Stomach (tissue), 9 donors: ENCODE results near the gene NOL12. TPM values are rescaled to one million over a fixed set of nuclear protein-coding genes. Genes with fewer than 3 reads are reported as not detected.

Experiments
- DNase-seq, 2 donors: peaks; one replicate each; pipeline versions ENCODE4 v3.0.0 to v3.0.0-alpha.2; 2013 to 2019
- H3K27ac ChIP-seq, 5 donors: fragments of 200-600 bp in 4 of 5; sonication (generic) in 4 of 5; one replicate each; pipeline ENCODE4 v1.5.1; 2013 to 2019; ENCODE audit warnings: mild to moderate bottlenecking in 1 of 5, moderate library complexity in 1 of 5
- H3K27me3 ChIP-seq, 3 donors: fragments of 200-600 bp; sonication (generic); one replicate each; pipeline ENCODE4 v1.5.1; 2017 to 2019; ENCODE audit warnings: mixed run types in 1 of 3
- H3K36me3 ChIP-seq, 4 donors: fragments of 200-600 bp; sonication (generic); 1 replicate in 3 of 4; 2 replicates in 1 of 4; pipeline ENCODE4 v1.5.1; 2016 to 2019
- H3K4me1 ChIP-seq, 4 donors: fragments of 200-600 bp; sonication (generic); one replicate each; pipeline ENCODE4 v1.5.1; 2016 to 2019
- H3K4me3 ChIP-seq, 4 donors: fragments of 200-600 bp; sonication (generic) in 3 of 4; one replicate each; pipeline ENCODE4 v1.5.1; 2016 to 2019; ENCODE audit warnings: mild to moderate bottlenecking in 1 of 4
- H3K9me3 ChIP-seq, 4 donors: fragments of 200-600 bp; sonication (generic); one replicate each; pipeline ENCODE4 v1.5.1; 2016 to 2019
- CTCF ChIP-seq, 7 experiments: fragments of 450-650 bp in 4 of 7; fragments of 200-600 bp in 3 of 7; sonication (generic) in 3 of 7; IDR thresholded peaks; one replicate each; pipeline ENCODE4 v1.5.1; 2016 to 2019; ENCODE audit warnings: antibody characterized with exemption in 7 of 7, control low read depth in 2 of 7, mild to moderate bottlenecking in 1 of 7
- EP300 ChIP-seq: sonication (generic); formaldehyde crosslinking; IDR thresholded peaks from one replicate; pipeline ENCODE4 v1.6.1; 2017; ENCODE audit warnings: antibody characterized with exemption
- POLR2A ChIP-seq, 4 donors: fragments of 450-650 bp; IDR thresholded peaks; one replicate each; pipeline ENCODE4 v1.6.1; 2016; ENCODE audit warnings: antibody characterized with exemption in 4 of 4, control low read depth in 2 of 4, mild to moderate bottlenecking in 1 of 4, moderate library complexity in 1 of 4
- POLR2AphosphoS5 ChIP-seq, 3 donors: sonication (generic); formaldehyde crosslinking; IDR thresholded peaks; one replicate each; pipeline ENCODE4 v1.6.1; 2016; ENCODE audit warnings: antibody characterized with exemption in 3 of 3
- WGBS, 5 donors: extraction: QIAGEN DNeasy Blood & Tissue Kit in 3 of 5; methylation state at CpG; one replicate each; pipeline versions ENCODE4 v1.1.5 to v1.1.7; 2013 to 2018; 5-methylcytosine and 5-hydroxymethylcytosine counted together
- intact Hi-C: fragments of 100-400 bp; cut with DNase I; formaldehyde crosslinking; loops from one replicate; pipeline ENCODE4 v1.15.1; 2023; ENCODE audit warnings: low total_unique reads
- polyA plus RNA-seq, 3 donors: library from polyadenylated mRNA; stranded (reverse); fragments of 200-250 nt; gene quantifications; one replicate each; pipeline ENCODE4 v1.2.3, GENCODE V29; 2013
- total RNA-seq, 5 donors: library from RNA; depleted of rRNA; stranded (reverse); fragments of >200 nt; gene quantifications; one replicate each; pipeline versions ENCODE4 v1.1.0 to v1.2.3, GENCODE V29; 2014 to 2016
- donor health status: healthy with polysubstance abuse.
- donor health status: Bipolar disorder and iron deficiency.
- donor health status: healthy.

NOL12 gene
- total and polyA plus RNA-seq, 8 donors: 9.3 to 64.6 (median 35.3) TPM

- Histone ChIP-seq H3K27ac (peak overlapping the region in 3 of 5 donors; percentile 36 to 68 (median 51)), H3K9me3 (no peaks in the 10 kb centered on the region), H3K27me3 (no peaks in the 10 kb centered on the region), H3K36me3 (peaks cover 13 to 24% (median 23%) of the 10 kb centered on the region in 4 donors), H3K4me3 (no peak overlapping the region), H3K4me1 (peaks cover 15 to 43% (median 23%) of the 10 kb centered on the region in 4 donors)
- intact Hi-C loops: no loop called here
- TF ChIP-seq POLR2A (IDR thresholded peaks at IDR 0.05) (no peak), POLR2AphosphoS5 (IDR thresholded peaks at IDR 0.05) (no peak), CTCF (IDR thresholded peaks at IDR 0.05) (no peak), EP300 (no peak)
- DNase-seq: no peak
- WGBS, 5 donors: 42 to 52% (median 45%) methylated on average over 3 of the region's 3 CpGs
Measured at GRCh38 chr22:37697538-37697835, 11.3 kb downstream of the NOL12 start.

DNA sequence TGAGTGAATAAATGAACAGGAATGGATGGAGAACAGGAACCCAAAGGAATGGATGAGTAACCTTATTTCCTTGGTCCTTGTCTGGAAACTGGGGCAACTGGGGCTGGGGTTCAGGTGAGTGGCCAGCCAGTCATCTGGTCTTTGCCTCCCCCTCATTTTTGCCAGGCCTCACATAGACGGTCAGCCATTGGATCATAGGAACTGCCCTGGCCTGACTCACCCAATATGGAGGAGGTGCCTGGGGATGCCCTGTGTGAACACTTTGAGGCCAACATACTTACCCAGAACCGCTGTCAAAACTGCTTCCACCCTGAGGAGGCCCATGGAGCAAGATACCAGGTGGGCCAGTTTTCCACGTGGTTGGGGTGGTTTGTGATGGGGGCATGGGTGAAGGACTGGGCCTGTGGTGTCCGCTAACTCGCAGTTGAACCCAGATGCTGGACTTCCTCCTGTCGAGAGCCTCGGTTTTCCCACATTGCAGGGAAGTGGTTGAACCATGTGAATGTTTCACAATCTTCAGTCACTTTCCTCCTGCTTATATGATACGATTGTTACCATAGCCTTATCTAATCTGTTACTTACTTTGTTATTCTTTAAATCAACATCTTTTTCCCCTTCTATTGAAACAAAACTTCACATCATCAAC is 15.1 kb downstream of the NOL12 start:
- H3K9me3 ChIP-seq: no peaks in the 10 kb centered on the region
- peaks cover 9 to 34% (median 16%) of the 10 kb centered on the region in 4 donors for H3K4me1 ChIP-seq
- peak overlapping the region; percentile 59 to 78 (median 74) for H3K27ac ChIP-seq
- no peaks in the 10 kb centered on the region for H3K27me3 ChIP-seq
- H3K36me3 ChIP-seq: no peaks in the 10 kb centered on the region
- H3K4me3 ChIP-seq: no peak overlapping the region
- DNase-seq: peak; percentile 55 to 79
- TF ChIP-seq POLR2AphosphoS5 (IDR thresholded peaks at IDR 0.05): peak in 2 of 3 donors; percentile 55 to 88
- no peak for TF ChIP-seq EP300
- TF ChIP-seq CTCF (IDR thresholded peaks at IDR 0.05): no peak
- TF ChIP-seq POLR2A (IDR thresholded peaks at IDR 0.05): no peak
- intact Hi-C loops: no loop called here
- 32 to 46% (median 38%) methylated on average over 8 of the region's 8 CpGs for WGBS, 5 donors

DNA sequence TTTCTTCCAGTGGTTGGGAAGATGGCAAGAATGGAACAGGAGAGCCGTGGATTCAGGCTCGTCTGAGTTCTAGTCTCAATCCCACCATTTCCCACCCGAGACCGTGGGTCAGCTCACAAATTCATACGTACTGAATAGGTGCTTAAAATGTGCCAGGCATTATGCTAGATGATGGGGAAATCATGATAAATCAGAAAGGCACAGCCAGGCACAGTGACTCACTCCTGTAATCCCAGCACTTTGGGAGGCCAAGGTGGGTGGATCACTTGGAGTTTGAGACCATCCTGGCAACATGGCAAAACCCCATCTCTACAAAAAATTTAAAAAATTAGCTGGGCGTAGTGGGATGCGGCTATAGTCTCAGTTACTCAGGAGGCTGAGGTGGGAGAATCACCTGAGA is 17.8 kb downstream of the NOL12 start:
- 82 to 88% (median 84%) methylated on average over 7 of the region's 7 CpGs for WGBS, 5 donors
- Histone ChIP-seq H3K36me3 (no peaks in the 10 kb centered on the region), H3K27ac (no peak overlapping the region), H3K4me3 (no peak overlapping the region), H3K27me3 (no peaks in the 10 kb centered on the region), H3K4me1 (peaks cover 0 to 21% (median 8%) of the 10 kb centered on the region in 4 donors), H3K9me3 (no peaks in the 10 kb centered on the region)
- DNase-seq: no peak
- TF ChIP-seq POLR2AphosphoS5 (IDR thresholded peaks at IDR 0.05) (no peak), CTCF (IDR thresholded peaks at IDR 0.05) (no peak), EP300 (no peak), POLR2A (IDR thresholded peaks at IDR 0.05) (no peak)
- intact Hi-C loops: no loop called here

DNA sequence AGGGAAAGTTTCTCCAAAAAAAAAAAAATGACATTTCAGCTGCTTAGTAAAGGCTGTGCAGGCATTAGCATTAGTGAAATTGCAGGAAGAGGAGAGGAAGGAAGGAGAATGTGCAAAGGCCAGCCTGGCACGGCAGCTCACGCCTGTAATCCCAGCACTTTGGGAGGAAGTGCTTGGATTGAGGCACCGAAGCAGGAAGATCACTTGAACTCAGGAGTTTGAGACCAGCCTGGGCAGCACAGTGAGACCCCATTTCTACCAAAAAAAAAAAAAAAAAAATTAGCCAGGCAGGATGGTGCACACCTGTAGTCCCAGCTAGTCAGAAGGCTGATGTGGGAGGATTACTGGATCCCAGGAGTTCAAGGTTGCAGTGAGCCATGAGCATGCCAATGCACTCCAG is 18.5 kb downstream of the NOL12 start:
- peaks cover 0 to 21% (median 8%) of the 10 kb centered on the region in 4 donors for H3K4me1 ChIP-seq
- no peaks in the 10 kb centered on the region for H3K9me3 ChIP-seq
- no peak overlapping the region for H3K27ac ChIP-seq
- no peaks in the 10 kb centered on the region for H3K27me3 ChIP-seq
- DNase-seq: no peak
- no peak overlapping the region for H3K4me3 ChIP-seq
- WGBS, 5 donors: 55 to 90% (median 84%) methylated on average over 3 of the region's 3 CpGs
- H3K36me3 ChIP-seq: no peaks in the 10 kb centered on the region
- intact Hi-C loops: no loop called here
- no peak for TF ChIP-seq POLR2A (IDR thresholded peaks at IDR 0.05)
- TF ChIP-seq CTCF (IDR thresholded peaks at IDR 0.05): no peak
- no peak for TF ChIP-seq POLR2AphosphoS5 (IDR thresholded peaks at IDR 0.05)
- TF ChIP-seq EP300: no peak
